ENCODE results near the gene CDCA4.

DNA sequence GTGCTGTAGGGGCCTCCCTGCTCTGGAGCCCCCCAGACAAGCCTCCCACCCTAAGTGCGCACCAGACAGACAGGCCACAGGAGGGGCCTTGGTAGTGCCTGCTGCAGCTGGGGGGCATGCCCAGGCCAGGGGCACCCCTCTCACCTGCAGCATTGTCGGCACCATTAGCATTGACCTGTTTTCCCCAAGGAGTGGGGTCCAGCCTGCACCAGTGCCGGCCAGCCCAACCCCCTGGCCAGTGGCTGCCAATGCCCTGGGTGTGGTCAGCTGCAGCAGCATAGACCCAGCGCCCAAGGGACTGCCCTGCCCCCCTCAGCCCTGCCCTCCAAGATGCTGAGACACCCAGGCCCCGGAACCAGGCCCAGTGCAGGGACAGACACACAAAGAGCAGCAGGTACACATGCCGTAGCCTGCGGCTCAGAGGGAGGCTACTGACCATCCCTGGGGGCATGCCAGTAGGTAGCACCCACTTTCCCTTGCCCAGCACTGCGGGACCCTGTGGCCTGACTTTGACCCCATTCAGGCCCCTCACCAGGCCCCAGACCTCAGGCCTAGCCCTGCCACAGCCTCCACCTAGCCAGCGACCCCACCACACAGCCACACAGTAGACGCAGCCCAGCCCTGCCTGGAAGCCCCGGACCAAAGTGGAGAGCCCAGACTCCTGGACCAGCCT, 43.7 kb downstream of the CDCA4 start:
- TF ChIP-seq EZH2phosphoT487 (IDR thresholded peaks at IDR 0.05; ENCODE audit: insufficient read depth, low read depth) (no peak), EZH2 (IDR thresholded peaks at IDR 0.05; ENCODE audit: insufficient read depth, poor library complexity, severe bottlenecking) (no peak)
